Transverse colon (tissue), 4 donors: Measurements from ENCODE around the gene POLD1. TPM values are rescaled to one million over a fixed set of nuclear protein-coding genes. Genes with fewer than 3 reads are reported as not detected.
A peak's percentile ranks its signal among the peaks of the same experiment; 100 is the strongest.

Experiments
- DNase-seq: peaks from one replicate; pipeline ENCODE4 v3.0.0-alpha.2; 2019
- H3K27ac ChIP-seq, 4 donors: fragments of 200-600 bp; sonication (generic); 2 replicates each; pipeline ENCODE4 v1.5.1; 2016 to 2018; ENCODE audit warnings: inconsistent platforms in 4 of 4
- H3K27me3 ChIP-seq: fragments of 200-600 bp; sonication (generic); 2 replicates; pipeline ENCODE4 v1.5.1; 2017; ENCODE audit warnings: inconsistent platforms
- H3K36me3 ChIP-seq, 4 donors: fragments of 200-600 bp; sonication (generic); 2 replicates each; pipeline ENCODE4 v1.5.1; 2017 to 2019; ENCODE audit warnings: inconsistent platforms in 4 of 4
- H3K4me1 ChIP-seq, 4 donors: fragments of 200-600 bp; sonication (generic); 2 replicates each; pipeline ENCODE4 v1.5.1; 2017 to 2020; ENCODE audit warnings: inconsistent platforms in 4 of 4
- H3K4me3 ChIP-seq, 4 donors: fragments of 200-600 bp; sonication (generic); 1 replicate in 1 of 4; 2 replicates in 3 of 4; pipeline versions ENCODE4 v1.5.1 to v1.6.1; 2017 to 2019; ENCODE audit warnings: inconsistent platforms in 4 of 4
- H3K9me3 ChIP-seq, 2 donors: fragments of 200-600 bp; sonication (generic); 2 replicates each; pipeline ENCODE4 v1.5.1; 2017 to 2019; ENCODE audit warnings: inconsistent platforms in 2 of 2
- EP300 ChIP-seq: sonication (generic); formaldehyde crosslinking; IDR thresholded peaks from one replicate; pipeline ENCODE4 v1.6.1; 2017; ENCODE audit warnings: antibody characterized with exemption, low read depth
- POLR2A ChIP-seq: fragments of 450-650 bp; IDR thresholded peaks from one replicate; pipeline ENCODE4 v1.6.1; 2016; ENCODE audit warnings: antibody characterized with exemption, mild to moderate bottlenecking, moderate library complexity
- POLR2AphosphoS5 ChIP-seq, 3 donors: sonication (generic); formaldehyde crosslinking; IDR thresholded peaks; one replicate each; pipeline ENCODE4 v1.6.1; 2016; ENCODE audit warnings: antibody characterized with exemption in 3 of 3
- WGBS, 2 donors: methylation state at CpG; one replicate each; pipeline ENCODE4 v1.1.5; 2018; ENCODE audit warnings: low coverage in 1 of 2; 5-methylcytosine and 5-hydroxymethylcytosine counted together
- in situ Hi-C, 4 donors: fragments of 200-750 bp; cut with MboI; loops; one replicate each; pipeline versions ENCODE4 v1.15.0 to v1.15.1; 2017; ENCODE audit warnings: low sequenced_read_pairs in 3 of 4, low pct_ligation_motif_present in 1 of 4, low pct_unique_long_range_greater_than_20kb in 1 of 4
- intact Hi-C: fragments of 100-400 bp; cut with DNase I; formaldehyde crosslinking; loops from one replicate; pipeline ENCODE4 v1.15.1; 2023; ENCODE audit warnings: low total_unique reads
- total RNA-seq, 4 donors: library from RNA; depleted of rRNA; stranded (reverse); fragments of >200 nt; gene quantifications; one replicate each; pipeline ENCODE4 v1.1.0, GENCODE V29; 2016
- TF ChIP-seq, protein P1 (sequence below), 5 experiments: fragments of 200-600 bp in 3 of 5; fragments of 450-650 bp in 2 of 5; sonication (generic) in 3 of 5; IDR thresholded peaks; 1 replicate in 2 of 5; 2 replicates in 3 of 5; pipeline ENCODE4 v1.5.1; 2016 to 2017; ENCODE audit warnings: antibody characterized with exemption in 5 of 5, inconsistent platforms in 3 of 5, mild to moderate bottlenecking in 2 of 5, moderate library complexity in 1 of 5

The POLD1 gene
- total RNA-seq, 4 donors from 2014 or later: 14.6 to 59.1 (median 25.9) TPM

GRCh38 chr19:50427318-50427925 is 43.3 kb downstream of the POLD1 start:
- H3K27ac ChIP-seq: peak overlapping the region in 1 of 4 donors; percentile 47
- DNase-seq: no peak
- no peaks in the 10 kb centered on the region for H3K9me3 ChIP-seq
- WGBS, 2 donors: 85 to 90% methylated on average over 8 to 26 of the region's 26 CpGs
- intact Hi-C loops (no loop called here), in situ Hi-C loops (loop anchor here in 1 of 4 donors (10.0 kb wide), 1 partner anchor 63 kb away; the partner anchor contains the start of gene NAPSA)
- H3K27me3 ChIP-seq: peaks cover 40% of the 10 kb centered on the region
- peak overlapping the region in 2 of 4 donors; percentile 5 to 33 for H3K4me3 ChIP-seq
- H3K4me1 ChIP-seq: peaks cover 4 to 27% (median 16%) of the 10 kb centered on the region in 4 donors
- TF ChIP-seq POLR2AphosphoS5 (IDR thresholded peaks at IDR 0.05): no peak
- TF ChIP-seq EP300: no peak
- no peak for TF ChIP-seq POLR2A
- TF ChIP-seq, protein P1, sequence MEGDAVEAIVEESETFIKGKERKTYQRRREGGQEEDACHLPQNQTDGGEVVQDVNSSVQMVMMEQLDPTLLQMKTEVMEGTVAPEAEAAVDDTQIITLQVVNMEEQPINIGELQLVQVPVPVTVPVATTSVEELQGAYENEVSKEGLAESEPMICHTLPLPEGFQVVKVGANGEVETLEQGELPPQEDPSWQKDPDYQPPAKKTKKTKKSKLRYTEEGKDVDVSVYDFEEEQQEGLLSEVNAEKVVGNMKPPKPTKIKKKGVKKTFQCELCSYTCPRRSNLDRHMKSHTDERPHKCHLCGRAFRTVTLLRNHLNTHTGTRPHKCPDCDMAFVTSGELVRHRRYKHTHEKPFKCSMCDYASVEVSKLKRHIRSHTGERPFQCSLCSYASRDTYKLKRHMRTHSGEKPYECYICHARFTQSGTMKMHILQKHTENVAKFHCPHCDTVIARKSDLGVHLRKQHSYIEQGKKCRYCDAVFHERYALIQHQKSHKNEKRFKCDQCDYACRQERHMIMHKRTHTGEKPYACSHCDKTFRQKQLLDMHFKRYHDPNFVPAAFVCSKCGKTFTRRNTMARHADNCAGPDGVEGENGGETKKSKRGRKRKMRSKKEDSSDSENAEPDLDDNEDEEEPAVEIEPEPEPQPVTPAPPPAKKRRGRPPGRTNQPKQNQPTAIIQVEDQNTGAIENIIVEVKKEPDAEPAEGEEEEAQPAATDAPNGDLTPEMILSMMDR (IDR thresholded peaks at IDR 0.05): no peak
- no peaks in the 10 kb centered on the region for H3K36me3 ChIP-seq

DNA sequence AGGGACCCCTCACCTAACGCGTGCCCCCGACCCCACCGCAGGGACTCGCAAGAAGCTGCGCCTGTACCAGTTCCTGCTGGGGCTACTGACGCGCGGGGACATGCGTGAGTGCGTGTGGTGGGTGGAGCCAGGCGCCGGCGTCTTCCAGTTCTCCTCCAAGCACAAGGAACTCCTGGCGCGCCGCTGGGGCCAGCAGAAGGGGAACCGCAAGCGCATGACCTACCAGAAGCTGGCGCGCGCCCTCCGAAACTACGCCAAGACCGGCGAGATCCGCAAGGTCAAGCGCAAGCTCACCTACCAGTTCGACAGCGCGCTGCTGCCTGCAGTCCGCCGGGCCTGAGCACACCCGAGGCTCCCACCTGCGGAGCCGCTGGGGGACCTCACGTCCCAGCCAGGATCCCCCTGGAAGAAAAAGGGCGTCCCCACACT is 43.9 kb downstream of the POLD1 start:
- peaks cover 42% of the 10 kb centered on the region for H3K27me3 ChIP-seq
- intact Hi-C loops: no loop called here
- WGBS, 2 donors: 28% methylated on average over 36 of the region's 38 CpGs; no CpG with 5 or more reads in 1 of the 2 donors
- in situ Hi-C loops: loop anchor here in 1 of 4 donors (10.0 kb wide), 1 partner anchor 63 kb away; the partner anchor contains the start of gene NAPSA
- H3K4me1 ChIP-seq: peaks cover 6 to 31% (median 20%) of the 10 kb centered on the region in 4 donors
- DNase-seq: peak; percentile 81
- TF ChIP-seq POLR2A (no peak), POLR2AphosphoS5 (IDR thresholded peaks at IDR 0.05) (peak; percentile 19 to 46 (median 41))
- peak overlapping the region in 3 of 4 donors; percentile 5 to 33 (median 12) for H3K4me3 ChIP-seq
- peak overlapping the region in 3 of 4 donors; percentile 2 to 54 (median 47) for H3K27ac ChIP-seq
- H3K9me3 ChIP-seq: no peaks in the 10 kb centered on the region
- H3K36me3 ChIP-seq: no peaks in the 10 kb centered on the region

- H3K27ac ChIP-seq: no peak overlapping the region
- H3K9me3 ChIP-seq: no peaks in the 10 kb centered on the region
- 67 to 78% methylated on average over 1 to 7 of the region's 7 CpGs for WGBS, 2 donors
- H3K4me1 ChIP-seq: peaks cover 6 to 31% (median 20%) of the 10 kb centered on the region in 4 donors
- TF ChIP-seq, protein P1 (IDR thresholded peaks at IDR 0.05): no peak
- TF ChIP-seq POLR2A (no peak), POLR2AphosphoS5 (IDR thresholded peaks at IDR 0.05) (no peak), EP300 (no peak)
- intact Hi-C loops (no loop called here), in situ Hi-C loops (loop anchor here in 1 of 4 donors (10.0 kb wide), 1 partner anchor 64 kb away; the partner anchor contains the start of gene NAPSA)
- H3K27me3 ChIP-seq: peaks cover 51% of the 10 kb centered on the region
- H3K36me3 ChIP-seq: no peaks in the 10 kb centered on the region
- no peak overlapping the region for H3K4me3 ChIP-seq
- DNase-seq: no peak
Observed at GRCh38 chr19:50428772-50429463, 44.8 kb downstream of the POLD1 start.

GRCh38 chr19:50430888-50431342 is 46.8 kb downstream of the POLD1 start:
- Histone ChIP-seq H3K9me3 (no peaks in the 10 kb centered on the region), H3K27me3 (peaks cover 59% of the 10 kb centered on the region), H3K36me3 (no peaks in the 10 kb centered on the region), H3K4me1 (peaks cover 6 to 26% (median 20%) of the 10 kb centered on the region in 4 donors), H3K27ac (peak overlapping the region in 3 of 4 donors; percentile 51 to 71 (median 69)), H3K4me3 (peak overlapping the region in 2 of 4 donors; percentile 51 to 73)
- WGBS, 2 donors: 15% methylated on average over 13 of the region's 13 CpGs; no CpG with 5 or more reads in 1 of the 2 donors
- intact Hi-C loops: no loop called here
- no peak for DNase-seq
- no peak for TF ChIP-seq EP300
- TF ChIP-seq, protein P1 (IDR thresholded peaks at IDR 0.05): no peak
- no peak for TF ChIP-seq POLR2A
- TF ChIP-seq POLR2AphosphoS5 (IDR thresholded peaks at IDR 0.05): no peak
- in situ Hi-C loops: no loop called here
